HK-2 (cell line): Measurements from ENCODE around the gene KRTAP4-7.
"Not testable (repeated sequence)": the region's sequence is repeated elsewhere in the genome, so short reads cannot be mapped to it uniquely, and the experiment has no call there.

Experiments
- DNase-seq: peaks from one replicate; pipeline ENCODE4 v3.0.0-alpha.2; 2018; ENCODE audit not compliant: unreplicated experiment

KRTAP4-7 gene

DNA sequence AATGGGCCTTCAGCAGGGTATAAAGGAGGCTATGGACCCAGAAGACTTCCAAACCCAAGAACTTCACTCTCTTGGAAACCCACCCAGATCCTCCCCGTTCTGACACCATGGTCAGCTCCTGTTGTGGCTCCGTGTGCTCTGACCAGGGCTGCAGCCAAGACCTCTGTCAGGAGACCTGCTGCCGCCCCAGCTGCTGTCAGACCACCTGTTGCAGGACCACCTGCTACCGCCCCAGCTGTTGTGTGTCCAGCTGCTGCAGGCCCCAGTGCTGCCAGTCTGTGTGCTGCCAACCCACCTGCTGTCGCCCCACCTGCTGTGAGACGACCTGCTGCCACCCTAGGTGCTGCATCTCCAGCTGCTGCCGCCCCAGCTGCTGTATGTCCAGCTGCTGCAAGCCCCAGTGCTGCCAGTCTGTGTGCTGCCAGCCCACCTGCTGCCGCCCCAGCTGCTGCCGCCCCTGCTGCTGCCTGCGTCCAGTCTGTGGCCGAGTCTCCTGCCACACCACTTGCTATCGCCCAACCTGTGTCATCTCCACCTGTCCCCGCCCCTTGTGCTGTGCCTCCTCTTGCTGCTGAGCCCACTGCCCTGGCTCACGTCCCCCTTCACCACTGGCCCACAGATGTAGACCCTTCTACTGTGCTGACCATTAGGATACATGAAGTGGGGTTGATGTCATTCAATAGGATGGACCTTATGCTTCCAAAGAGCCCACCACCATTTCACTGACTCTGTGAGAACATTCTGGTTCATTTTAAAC lies at the start of gene KRTAP4-7:
Gene KRTAP4-7 (plus strand): TSS at position 51 of the 757 bp plus-strand sequence. CDS start 57 bp downstream, at position 108.
- DNase-seq = not testable (repeated sequence)

DNA sequence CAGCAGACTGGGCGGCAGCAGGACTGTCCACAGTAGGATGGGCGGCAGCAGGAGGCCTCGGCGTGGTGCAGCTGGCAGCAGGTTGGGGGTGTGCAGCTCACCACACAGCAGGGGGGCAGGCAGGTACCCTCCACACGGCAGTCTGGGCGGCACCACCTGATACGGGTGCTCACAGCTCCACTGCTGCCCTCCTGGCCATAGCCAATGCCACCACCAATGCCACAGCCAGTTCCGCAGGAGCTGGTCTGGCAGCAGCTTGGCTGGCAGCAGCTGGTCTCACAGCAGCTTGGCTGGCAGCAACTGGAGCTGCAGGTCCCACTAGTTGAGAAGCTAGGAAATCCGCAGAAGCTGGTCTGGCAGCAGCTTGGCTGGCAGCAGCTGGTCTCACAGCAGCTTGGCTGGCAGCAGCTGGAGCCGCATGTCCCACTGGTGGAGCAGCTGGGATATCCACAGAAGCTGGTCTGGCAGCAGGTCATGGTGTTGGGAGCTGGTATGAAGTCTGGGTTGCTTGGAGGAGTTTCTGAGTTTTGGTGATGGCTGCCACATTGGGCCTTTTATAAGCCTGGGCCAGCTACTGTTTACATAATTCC lies 49.5 kb upstream of the KRTAP4-7 start, which contains the start of gene KRTAP1-3:
Gene KRTAP1-3 (minus strand): TSS at position 529 of the 590 bp plus-strand sequence. CDS start 53 bp downstream, at position 476.
- not testable (repeated sequence) for DNase-seq

DNA sequence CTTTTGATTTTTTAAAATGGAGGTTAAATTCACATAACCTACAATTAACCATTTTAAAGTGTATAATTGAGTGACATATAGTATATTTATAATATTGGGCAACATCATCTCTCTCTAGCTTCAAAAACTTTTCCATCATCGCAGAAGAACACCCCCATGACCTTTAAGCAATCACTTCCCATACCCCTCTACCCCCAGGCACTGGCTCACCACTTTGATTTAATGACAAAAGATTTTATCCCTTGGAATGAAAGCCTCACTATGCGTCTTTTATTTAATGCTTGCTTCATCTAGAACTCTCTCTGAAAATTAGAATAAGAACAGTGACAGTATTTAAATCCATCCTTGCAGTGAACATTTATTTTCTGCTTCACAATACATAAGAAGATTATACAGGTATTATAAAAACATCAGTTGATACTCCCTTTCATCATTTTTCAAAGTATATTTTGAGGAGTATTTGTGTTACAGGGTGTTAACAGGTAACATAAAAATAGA lies 46.0 kb upstream of the KRTAP4-7 start:
- DNase-seq = no peak

DNA sequence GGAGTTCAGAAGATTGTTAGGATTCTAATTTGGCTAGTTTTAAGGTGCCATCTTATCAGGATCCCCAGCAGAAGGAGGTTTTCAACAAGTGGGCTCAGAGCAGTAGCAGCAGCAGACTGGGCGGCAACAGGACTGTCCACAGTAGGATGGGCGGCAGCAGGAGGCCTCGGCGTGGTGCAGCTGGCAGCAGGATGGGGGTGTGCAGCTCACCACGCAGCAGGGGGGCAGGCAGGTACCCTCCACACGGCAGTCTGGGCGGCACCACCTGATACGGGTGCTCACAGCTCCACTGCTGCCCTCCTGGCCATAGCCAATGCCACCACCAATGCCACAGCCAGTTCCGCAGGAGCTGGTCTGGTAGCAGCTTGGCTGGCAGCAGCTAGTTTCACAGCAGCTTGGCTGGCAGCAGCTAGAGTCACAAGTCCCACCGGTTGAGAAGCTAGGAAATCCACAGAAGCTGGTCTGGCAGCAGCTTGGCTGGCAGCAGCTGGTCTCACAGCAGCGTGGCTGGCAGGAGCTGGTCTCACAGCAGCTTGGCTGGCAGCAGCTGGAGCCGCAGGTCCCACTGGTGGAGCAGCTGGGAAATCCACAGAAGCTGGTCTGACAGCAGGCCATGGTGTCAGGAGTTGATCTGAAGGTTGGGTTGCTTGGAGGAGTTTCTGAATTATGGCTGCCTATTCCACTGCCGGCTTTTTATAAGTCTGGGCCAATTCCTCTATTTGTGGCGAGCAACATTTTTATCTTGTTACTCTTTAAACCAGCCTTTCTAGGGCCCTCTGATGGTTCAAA lies 43.0 kb upstream of the KRTAP4-7 start, which contains the start of gene KRTAP1-1:
Gene KRTAP1-1 (minus strand): TSS at position 668 of the 789 bp plus-strand sequence. CDS start 53 bp downstream, at position 615.
- DNase-seq = not testable (repeated sequence)

DNA sequence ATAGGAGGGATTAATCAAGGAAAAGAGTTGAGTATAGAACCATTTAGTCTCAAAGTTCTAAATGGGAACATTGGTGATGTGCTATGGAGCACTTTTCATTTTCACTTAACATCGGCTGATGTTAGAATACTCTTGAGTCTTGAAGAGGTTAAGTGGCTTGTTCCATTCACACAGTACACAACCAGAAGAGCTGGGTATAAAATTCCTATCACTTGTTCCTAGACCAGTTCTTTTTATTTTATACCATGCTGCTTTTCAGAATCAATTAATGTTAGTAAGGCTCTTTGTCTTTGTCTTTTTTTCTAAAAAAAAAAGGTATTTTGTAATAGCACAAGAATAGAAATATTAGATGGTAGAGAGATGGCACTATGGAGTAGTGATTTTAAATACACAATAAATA lies 41.0 kb upstream of the KRTAP4-7 start:
- DNase-seq = no peak

DNA sequence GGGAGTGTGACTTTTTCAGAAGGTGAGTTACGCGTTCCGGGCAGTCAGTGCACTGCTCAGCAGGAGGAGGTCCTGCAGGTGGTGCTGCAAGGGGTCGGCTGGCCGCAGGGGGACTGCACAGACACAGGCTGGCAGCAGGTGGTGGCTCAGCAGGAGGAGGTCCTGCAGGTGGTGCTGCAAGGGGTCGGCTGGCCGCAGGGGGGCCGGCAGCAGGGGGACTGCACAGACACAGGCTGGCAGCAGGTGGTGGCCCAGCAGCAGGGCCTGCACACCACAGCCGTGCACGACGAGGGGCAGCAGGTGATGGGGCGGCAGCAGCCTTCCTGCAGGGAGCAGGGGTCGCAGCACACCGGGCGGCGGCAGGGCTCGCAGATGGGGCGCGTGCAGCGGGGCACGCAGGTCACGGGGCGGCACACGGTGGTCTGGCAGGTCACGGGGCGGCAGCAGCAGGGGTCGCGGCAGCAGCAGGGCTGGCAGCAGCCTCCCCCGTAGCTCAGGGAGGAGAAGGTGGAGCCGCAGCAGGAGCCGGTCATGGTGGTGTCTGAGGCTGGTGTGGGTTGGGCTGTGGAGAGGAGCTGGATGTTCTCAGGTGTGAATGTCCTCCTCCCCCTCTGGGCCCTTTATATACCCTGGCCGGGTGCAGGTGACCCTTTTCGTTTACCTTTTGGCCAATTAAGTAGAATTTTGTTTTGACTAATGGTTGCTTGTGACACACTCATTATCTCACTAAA lies 37.0 kb upstream of the KRTAP4-7 start, which contains the start of gene KRTAP2-1:
Gene KRTAP2-1 (minus strand): TSS at position 582 of the 731 bp plus-strand sequence. CDS start 49 bp downstream, at position 533.
- DNase-seq = not testable (repeated sequence)

DNA sequence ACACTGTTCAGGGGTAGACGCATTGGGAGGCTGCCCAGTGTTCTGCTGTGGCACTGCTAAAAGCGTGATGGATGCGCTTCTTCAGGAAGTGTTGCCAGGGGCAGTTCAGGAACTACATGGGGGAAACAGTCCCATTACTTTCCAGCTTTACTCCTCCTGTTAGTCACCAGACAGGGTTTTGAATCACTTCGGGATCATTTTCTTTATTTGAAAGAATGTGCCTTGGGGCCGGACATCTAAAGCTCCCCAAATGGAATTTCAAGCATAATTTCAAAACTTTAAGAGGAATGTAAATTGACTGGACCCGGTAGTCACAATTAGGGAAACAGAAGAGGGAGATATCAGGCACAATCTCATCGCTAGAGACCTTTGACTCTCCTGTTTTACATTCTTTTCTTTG lies 35.5 kb upstream of the KRTAP4-7 start:
- no peak for DNase-seq

DNA sequence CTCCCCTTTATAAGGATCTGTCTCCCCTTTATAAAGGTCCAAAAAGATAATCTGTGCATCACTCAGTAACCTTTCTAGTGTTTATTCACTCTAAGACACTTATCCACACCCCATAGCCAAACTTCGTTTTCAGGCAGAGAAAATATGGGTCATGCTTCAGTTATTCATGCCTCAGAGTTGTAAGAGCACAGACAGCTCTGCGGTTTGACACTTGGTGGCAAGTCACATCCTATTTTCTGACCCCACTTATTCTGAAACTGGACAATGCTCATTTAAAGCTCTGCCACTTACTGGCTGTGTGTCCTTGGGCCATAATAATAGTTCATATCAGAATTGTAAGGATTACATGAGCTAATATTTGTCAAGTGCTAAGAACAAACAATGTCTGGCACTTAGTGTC lies 34.8 kb upstream of the KRTAP4-7 start:
- DNase-seq = no peak

DNA sequence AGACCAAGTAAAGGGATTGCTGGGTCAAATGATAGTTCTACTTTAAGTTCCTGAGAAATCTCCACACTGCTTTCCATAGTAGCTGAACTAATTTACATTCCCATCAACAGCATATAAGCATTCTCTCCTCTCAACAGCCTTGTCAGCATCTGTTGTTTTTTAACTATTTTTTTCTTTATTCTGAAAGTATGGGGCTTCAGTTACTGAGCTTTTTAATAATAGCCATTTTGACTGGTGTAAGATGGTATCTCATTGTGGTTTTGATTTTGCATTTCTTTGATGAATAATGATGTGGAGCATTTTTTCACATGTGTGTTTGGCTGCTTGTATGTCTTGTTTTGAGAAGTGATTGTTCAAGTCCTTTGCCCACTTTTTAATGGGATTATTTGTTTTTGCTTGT lies 31.4 kb upstream of the KRTAP4-7 start:
- DNase-seq = no peak

DNA sequence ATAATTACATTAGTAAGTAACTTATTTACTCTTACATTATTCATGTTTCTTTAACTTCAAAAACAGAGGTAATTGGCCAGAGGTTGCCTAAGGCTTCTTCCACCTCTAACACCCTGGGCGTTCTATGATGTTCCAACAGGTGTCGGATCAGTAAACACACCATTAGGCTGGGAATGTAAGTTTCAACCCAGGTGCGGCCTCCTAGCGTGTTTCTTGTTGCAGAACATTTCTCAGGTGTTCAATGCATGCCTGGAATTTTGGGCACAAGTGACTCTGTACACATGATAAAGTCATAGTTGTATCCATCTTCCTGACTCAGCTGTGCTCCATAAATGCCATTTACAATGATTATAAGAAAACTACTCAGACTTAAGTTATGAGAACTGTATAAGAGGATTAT lies 29.9 kb upstream of the KRTAP4-7 start:
- no peak for DNase-seq

DNA sequence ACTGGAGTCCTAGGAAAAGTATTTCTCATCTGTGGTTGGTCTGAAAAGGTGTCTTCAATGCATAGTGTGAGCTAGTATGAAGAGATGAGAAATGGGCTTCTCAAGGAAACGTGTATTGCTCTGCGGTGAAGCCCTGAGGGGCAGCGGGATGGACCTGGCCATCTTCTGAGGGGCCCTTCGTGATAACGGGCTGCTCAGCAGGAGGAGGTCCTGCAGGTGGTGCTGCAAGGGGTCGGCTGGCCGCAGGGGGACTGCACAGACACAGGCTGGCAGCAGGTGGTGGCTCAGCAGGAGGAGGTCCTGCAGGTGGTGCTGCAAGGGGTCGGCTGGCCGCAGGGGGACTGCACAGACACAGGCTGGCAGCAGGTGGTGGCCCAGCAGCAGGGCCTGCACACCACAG lies 29.4 kb upstream of the KRTAP4-7 start:
- DNase-seq = not testable (repeated sequence)

DNA sequence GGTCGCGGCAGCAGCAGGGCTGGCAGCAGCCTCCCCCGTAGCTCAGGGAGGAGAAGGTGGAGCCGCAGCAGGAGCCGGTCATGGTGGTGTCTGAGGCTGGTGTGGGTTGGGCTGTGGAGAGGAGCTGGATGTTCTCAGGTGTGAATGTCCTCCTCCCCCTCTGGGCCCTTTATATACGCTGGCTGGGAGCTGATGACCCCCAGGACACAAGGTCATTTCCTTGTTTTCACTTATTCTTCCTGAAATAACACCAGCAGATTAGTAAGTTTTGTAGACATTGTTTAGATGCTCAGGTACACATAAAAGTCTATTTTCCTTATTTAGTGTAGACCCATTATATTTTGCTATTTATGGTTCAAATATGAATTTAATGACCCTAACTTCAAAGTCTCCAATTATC lies 28.8 kb upstream of the KRTAP4-7 start, which contains the start of gene KRTAP2-2:
Gene KRTAP2-2 (minus strand): TSS at position 101 of the 400 bp plus-strand sequence. CDS start 19 bp downstream, at position 82.
- not testable (repeated sequence) for DNase-seq

DNA sequence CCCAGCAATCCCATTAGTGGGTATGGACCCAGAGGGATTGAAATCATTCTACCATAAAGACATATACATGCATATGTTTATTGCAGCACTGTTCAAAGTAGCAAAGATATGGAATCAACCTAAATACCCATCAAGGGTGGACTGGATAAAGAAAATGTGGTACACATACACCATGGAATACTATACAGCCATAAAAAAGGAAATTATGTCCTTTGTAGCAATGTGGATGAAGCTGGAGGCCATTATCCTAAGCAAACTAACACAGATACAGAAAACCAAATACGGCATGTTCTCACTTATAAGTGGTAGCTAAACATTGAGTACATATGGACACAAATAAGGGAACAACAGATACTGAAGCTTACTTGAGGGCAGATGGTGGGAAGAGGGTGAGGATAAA lies 26.4 kb upstream of the KRTAP4-7 start:
- no peak for DNase-seq

DNA sequence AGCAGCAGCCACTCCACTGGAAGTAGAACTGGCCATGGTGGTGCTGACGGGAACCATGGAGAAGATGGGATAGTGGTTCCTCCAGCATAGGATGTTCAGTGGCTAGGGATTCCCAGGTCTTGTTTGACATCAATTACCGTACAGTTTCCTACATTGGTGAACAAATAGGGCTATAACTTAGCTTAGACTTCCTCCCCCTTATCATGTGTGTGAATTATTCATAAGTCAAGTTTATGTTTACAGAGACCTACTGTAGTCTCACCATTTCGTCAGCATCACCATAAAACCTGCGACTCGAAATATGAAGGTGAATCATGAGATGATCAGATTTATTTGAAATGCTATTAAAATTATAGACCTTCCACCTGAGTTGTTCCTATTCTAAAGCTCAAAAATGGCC lies 25.2 kb upstream of the KRTAP4-7 start:
- no peak for DNase-seq

DNA sequence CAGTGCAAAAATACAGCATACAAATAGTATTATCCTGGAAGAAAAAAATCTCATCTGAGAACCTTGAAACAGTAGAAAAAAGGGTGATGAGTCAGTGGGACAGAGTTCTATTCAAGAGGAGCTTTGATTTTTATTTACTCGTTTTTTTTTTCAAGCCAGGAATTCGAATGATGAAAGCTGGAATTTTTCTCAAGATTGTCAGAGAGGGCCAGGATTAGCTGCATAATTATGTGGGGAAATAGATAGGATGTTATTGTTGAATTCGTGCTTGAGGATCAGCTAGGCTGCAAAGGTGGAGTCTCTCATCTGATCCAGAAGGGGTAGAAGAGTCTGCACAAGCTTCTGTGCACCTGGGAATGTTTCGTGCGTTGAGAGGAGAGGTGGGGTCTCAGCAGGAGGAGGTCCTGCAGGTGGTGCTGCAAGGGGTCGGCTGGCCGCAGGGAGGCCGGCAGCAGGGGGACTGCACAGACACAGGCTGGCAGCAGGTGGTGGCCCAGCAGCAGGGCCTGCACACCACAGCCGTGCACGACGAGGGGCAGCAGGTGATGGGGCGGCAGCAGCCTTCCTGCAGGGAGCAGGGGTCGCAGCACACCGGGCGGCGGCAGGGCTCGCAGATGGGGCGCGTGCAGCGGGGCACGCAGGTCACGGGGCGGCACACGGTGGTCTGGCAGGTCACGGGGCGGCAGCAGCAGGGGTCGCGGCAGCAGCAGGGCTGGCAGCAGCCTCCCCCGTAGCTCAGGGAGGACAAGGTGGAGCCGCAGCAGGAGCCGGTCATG lies 24.5 kb upstream of the KRTAP4-7 start:
- not testable (repeated sequence) for DNase-seq

DNA sequence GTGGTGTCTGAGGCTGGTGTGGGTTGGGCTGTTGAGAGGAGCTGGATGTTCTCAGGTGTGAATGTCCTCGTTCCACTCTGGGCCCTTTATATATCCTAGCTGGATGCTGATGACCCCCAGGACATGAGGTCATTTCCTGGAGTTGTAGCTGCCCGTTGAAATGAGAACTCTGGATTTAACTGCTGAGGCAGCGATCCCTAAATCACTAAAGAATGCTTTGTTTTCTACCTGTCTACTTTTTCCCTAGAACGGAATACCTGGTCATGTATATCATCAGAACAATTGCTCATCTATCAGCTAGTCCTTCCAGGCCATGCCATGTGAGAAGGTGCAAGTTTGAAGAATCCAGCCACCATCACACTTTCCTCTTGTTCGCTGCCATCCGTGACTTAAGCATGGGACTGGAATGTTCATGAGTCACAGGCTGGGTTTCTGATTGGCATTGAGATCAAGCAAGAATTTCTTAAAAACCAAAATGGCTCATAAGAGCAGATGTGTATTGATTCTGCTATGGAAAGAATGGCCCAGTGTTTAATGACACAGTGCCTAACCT lies 23.8 kb upstream of the KRTAP4-7 start, which contains the start of gene KRTAP2-3:
Gene KRTAP2-3 (minus strand): TSS at position 63 of the 553 bp plus-strand sequence. CDS start 64 bp downstream, outside the sequence.
- peak; percentile 81 for DNase-seq

DNA sequence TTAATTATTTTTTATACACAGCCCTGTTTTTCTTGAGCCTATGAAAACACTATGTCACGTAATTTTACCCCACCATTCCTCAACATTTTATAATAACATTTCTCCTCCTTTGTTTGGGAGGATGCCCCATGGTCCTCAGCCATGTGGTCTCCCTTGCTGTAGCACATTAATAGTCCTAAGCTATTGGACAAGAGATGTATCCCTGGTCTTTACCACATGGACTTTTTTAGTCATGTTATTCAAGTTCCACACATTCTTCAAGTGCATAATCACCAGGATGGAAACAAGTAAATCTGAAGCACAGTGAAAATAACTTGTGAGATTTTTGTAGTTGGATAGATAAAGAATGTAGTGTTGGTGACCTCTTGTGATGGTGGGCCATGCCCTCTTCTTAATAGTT lies 22.0 kb upstream of the KRTAP4-7 start:
- DNase-seq = no peak

DNA sequence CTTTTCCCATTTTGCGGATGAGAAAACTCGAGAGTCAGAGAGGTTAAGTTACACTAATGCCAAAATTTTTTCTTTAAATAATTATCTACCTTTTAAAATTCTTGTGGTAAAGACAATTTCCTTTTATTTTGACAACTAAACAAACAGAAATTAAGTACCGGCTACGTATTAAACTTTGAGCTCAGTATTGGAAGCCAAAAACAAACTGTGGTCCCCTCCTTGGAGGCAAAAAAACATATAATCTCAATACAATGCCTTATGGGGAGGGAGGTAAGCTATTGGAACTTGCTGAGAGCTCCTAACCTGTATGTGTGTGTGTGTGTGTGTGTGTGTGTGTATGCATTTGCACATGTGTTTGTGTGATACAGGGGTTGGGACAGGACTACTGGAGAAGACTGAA lies 20.5 kb upstream of the KRTAP4-7 start:
- DNase-seq = no peak

DNA sequence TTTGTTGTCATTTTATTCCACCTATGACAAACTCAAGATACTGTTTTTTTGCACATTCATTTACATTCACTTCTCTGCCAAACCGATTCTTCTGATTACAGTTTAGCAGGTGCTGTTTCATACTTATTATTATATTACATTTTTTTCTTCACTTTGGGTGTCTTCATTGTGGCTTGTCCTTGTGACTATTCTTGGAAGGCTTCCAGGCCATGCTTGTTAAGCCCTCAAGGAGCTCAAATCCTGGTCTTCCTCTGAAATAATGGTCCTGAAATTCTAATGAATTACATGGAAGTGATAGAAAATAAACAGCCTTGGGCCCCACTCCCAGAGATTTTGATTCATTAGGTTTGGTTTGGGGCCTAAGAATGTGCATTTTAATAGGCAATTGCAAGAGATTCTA lies 19.6 kb upstream of the KRTAP4-7 start:
- no peak for DNase-seq
